B cell (primary cell): ENCODE data around the gene HOXB9. TPM values are rescaled to one million over a fixed set of nuclear protein-coding genes. Genes with fewer than 3 reads are reported as not detected.

Source experiments
- ATAC-seq: fragments of 200-7000 bp; cut with Tn5 transposase; one replicate; pipeline ENCODE4 v1.10.0; 2021; ENCODE audit warnings: low read depth, mild to moderate bottlenecking, moderate number of reproducible peaks, moderate library complexity
- CTCF ChIA-PET: fragments of 350-600 bp; sonication (Branson Sonifier 250); formaldehyde crosslinking; loops from one replicate; lab custom pipeline; 2021; ENCODE audit warnings: antibody characterized with exemption, inconsistent platforms; lab: Charles Lee
- POLR2A ChIA-PET: fragments of 350-600 bp; sonication (Branson Sonifier 250); formaldehyde crosslinking; loops from one replicate; lab custom pipeline; 2021; ENCODE audit warnings: antibody characterized with exemption; lab: Charles Lee
- DNase-seq: peaks from one replicate; pipeline ENCODE4 v3.0.0; 2013
- H2AFZ ChIP-seq: 2 replicates; pipeline ENCODE4 v1.6.1; 2012; ENCODE audit warnings: mild to moderate bottlenecking, low read depth, low read length; ENCODE audit not compliant: insufficient read depth, poor library complexity, severe bottlenecking
- H3K27ac ChIP-seq, 2 donors: 1 replicate in 1 of 2; 2 replicates in 1 of 2; pipeline ENCODE4 v1.5.1; 2012 to 2013; ENCODE audit warnings: low read length in 2 of 2, mild to moderate bottlenecking in 2 of 2, moderate library complexity in 1 of 2
- H3K27me3 ChIP-seq, 4 experiments: fragments of 200-600 bp in 1 of 4; sonication (generic) in 1 of 4; replicated peaks in 1 of 4; 1 replicate in 2 of 4; 2 replicates in 2 of 4; pipeline versions ENCODE4 v1.6.1 to v1.7.0; 2013 to 2016; ENCODE audit warnings: low read length in 3 of 4, mild to moderate bottlenecking in 2 of 4, mixed read lengths in 1 of 4, moderate library complexity in 1 of 4; ENCODE audit not compliant: insufficient read depth in 4 of 4, control insufficient read depth in 3 of 4; ENCODE audit errors: control extremely low read depth in 1 of 4
- H3K36me3 ChIP-seq, 2 experiments: replicated peaks in 1 of 2; 1 replicate in 1 of 2; 2 replicates in 1 of 2; pipeline versions ENCODE4 v1.6.1 to v1.7.1; 2013; ENCODE audit warnings: low read length in 1 of 2; ENCODE audit not compliant: insufficient read depth in 2 of 2, control insufficient read depth in 1 of 2; ENCODE audit errors: control extremely low read depth in 1 of 2, extremely low read depth in 1 of 2
- H3K4me1 ChIP-seq, 2 donors: fragments of 200-600 bp in 1 of 2; sonication (generic) in 1 of 2; 1 replicate in 1 of 2; 2 replicates in 1 of 2; pipeline versions ENCODE4 v1.5.1 to v1.6.1; 2013 to 2017; ENCODE audit warnings: low read length in 2 of 2; ENCODE audit not compliant: control insufficient read depth in 2 of 2, insufficient read depth in 2 of 2
- H3K4me2 ChIP-seq: replicated peaks from 2 replicates; pipeline ENCODE3; 2012; ENCODE audit warnings: mild to moderate bottlenecking, low read depth, low read length; ENCODE audit not compliant: poor library complexity, severe bottlenecking
- H3K4me3 ChIP-seq, 5 experiments: fragments of 200-600 bp in 1 of 5; sonication (generic) in 1 of 5; 1 replicate in 3 of 5; 2 replicates in 2 of 5; pipeline versions ENCODE4 v1.5.1 to v1.7.0; 2011 to 2016; ENCODE audit warnings: low read length in 4 of 5, mild to moderate bottlenecking in 4 of 5, low read depth in 2 of 5, control low read depth in 1 of 5, moderate library complexity in 1 of 5; ENCODE audit not compliant: insufficient read depth in 1 of 5; ENCODE audit errors: control extremely low read depth in 1 of 5, extremely low read depth in 1 of 5
- H3K79me2 ChIP-seq: fragments of 200-600 bp; sonication (generic); one replicate; pipeline ENCODE4 v1.6.0; 2016; ENCODE audit warnings: low read length; ENCODE audit not compliant: control insufficient read depth, insufficient read depth
- H3K9ac ChIP-seq: fragments of 200-600 bp; sonication (generic); 2 replicates; pipeline ENCODE4 v1.6.1; 2017; ENCODE audit warnings: mild to moderate bottlenecking, low read length, moderate library complexity
- H3K9me3 ChIP-seq, 3 donors: one replicate each; pipeline versions ENCODE4 v1.6.1 to v1.7.1; 2013; ENCODE audit warnings: low read length in 2 of 3; ENCODE audit not compliant: control insufficient read depth in 2 of 3, insufficient read depth in 1 of 3; ENCODE audit errors: control extremely low read depth in 1 of 3
- H4K20me1 ChIP-seq: 2 replicates; pipeline ENCODE4 v1.6.0; 2012; ENCODE audit warnings: mild to moderate bottlenecking, low read length; ENCODE audit not compliant: insufficient read depth, control insufficient read depth, poor library complexity, severe bottlenecking
- H3K27ac Mint-ChIP-seq: one replicate; pipeline ENCODE4 v1.8.0; 2021; ENCODE audit warnings: mixed read lengths
- H3K27me3 Mint-ChIP-seq: one replicate; pipeline ENCODE4 v1.8.0; 2021; ENCODE audit warnings: mixed read lengths
- H3K4me1 Mint-ChIP-seq: one replicate; pipeline ENCODE4 v1.8.0; 2021; ENCODE audit warnings: mixed read lengths
- H3K4me3 Mint-ChIP-seq: one replicate; pipeline ENCODE4 v1.8.0; 2021; ENCODE audit warnings: mixed read lengths
- H3K9me3 Mint-ChIP-seq: one replicate; pipeline ENCODE4 v1.8.0; 2022; ENCODE audit warnings: mixed read lengths; ENCODE audit not compliant: insufficient read depth
- EZH2 ChIP-seq: IDR thresholded peaks from 2 replicates; pipeline ENCODE4 v1.6.1; 2012; ENCODE audit warnings: borderline replicate concordance, low read depth, mild to moderate bottlenecking, moderate library complexity, low read length; ENCODE audit not compliant: insufficient read depth, poor library complexity, severe bottlenecking
- WGBS: methylation state at CpG from one replicate; pipeline ENCODE4 v1.1.5; 2013; ENCODE audit warnings: missing lambda C conversion rate; ENCODE audit not compliant: insufficient coverage; 5-methylcytosine and 5-hydroxymethylcytosine counted together
- intact Hi-C: fragments of 100-400 bp; cut with micrococcal nuclease; formaldehyde crosslinking; loops from one replicate; pipeline ENCODE4 v1.10.0; 2022
- polyA plus RNA-seq: library from polyadenylated mRNA; depleted of rRNA; stranded (reverse); fragments of >200 nt; gene quantifications from 2 replicates; pipeline ENCODE4 v1.2.3, GENCODE V29; 2012
- total RNA-seq, 2 donors: library from RNA; stranded (reverse); fragments of 120-200 nt in 1 of 2; gene quantifications; 1 replicate in 1 of 2; 2 replicates in 1 of 2; pipeline versions ENCODE4 v1.2.3 to v1.2.4, GENCODE V29; 2013 to 2022
- TF ChIP-seq, protein P1 (sequence below): fragments of 200-600 bp; IDR thresholded peaks from one replicate; pipeline ENCODE4 v1.8.0; 2022; ENCODE audit warnings: antibody characterized with exemption, mild to moderate bottlenecking

HOXB9 gene
- total and polyA plus RNA-seq, 2 donors (not counting 1 experiment from before 2014, with no cell fraction given): 0.07 TPM; not detected in 1

DNA sequence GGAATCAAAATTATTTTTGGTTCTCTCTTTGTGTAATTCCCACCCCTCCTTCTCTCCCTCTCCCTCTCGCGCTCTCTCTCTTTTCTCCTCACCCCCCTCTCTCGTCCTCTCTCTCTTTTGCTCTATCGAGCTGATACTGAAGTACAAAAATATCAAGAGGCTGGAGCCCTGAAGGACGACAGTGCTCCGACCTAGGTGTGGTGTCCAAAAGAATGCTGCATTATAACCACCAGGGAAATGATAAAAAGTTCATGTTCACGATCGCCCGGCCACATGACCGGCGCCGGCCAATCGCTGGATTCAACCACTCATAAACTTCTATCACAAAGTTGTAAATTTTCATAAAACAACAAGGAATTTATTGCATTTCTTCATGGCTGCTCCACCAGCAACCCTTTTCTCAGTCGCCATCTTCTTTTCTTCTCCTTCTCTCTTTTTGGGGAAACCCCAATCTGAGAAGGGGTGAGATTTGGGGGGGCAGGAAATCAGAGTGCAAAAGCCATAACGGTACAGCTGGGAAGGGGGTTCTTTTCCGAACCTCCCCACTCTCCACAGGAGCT is 21.3 kb downstream of the HOXB9 start, which contains the start of gene HOXB6:
Gene HOXB6 (minus strand): TSS at position 217 of the 560 bp plus-strand sequence. CDS start 6,836 bp downstream, outside the sequence.
- H4K20me1 ChIP-seq: no peaks in the 10 kb centered on the region
- no peak for TF ChIP-seq EZH2
- TF ChIP-seq, protein P1, sequence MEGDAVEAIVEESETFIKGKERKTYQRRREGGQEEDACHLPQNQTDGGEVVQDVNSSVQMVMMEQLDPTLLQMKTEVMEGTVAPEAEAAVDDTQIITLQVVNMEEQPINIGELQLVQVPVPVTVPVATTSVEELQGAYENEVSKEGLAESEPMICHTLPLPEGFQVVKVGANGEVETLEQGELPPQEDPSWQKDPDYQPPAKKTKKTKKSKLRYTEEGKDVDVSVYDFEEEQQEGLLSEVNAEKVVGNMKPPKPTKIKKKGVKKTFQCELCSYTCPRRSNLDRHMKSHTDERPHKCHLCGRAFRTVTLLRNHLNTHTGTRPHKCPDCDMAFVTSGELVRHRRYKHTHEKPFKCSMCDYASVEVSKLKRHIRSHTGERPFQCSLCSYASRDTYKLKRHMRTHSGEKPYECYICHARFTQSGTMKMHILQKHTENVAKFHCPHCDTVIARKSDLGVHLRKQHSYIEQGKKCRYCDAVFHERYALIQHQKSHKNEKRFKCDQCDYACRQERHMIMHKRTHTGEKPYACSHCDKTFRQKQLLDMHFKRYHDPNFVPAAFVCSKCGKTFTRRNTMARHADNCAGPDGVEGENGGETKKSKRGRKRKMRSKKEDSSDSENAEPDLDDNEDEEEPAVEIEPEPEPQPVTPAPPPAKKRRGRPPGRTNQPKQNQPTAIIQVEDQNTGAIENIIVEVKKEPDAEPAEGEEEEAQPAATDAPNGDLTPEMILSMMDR: no peak
- Mint-ChIP-seq H3K27me3 (peaks cover 70% of the 10 kb centered on the region), H3K27ac (no peak within 1 kb of the TSS), H3K4me1 (peaks cover 7% of the 10 kb centered on the region), H3K4me3 (no peak within 1 kb of the TSS), H3K9me3 (no peaks in the 10 kb centered on the region)
- H3K36me3 ChIP-seq: no peaks in the 10 kb centered on the region
- ChIA-PET POLR2A (no interaction called here), CTCF (no interaction called here)
- no peak within 1 kb of the TSS for H2AFZ ChIP-seq
- no peaks in the 10 kb centered on the region for H3K79me2 ChIP-seq
- intact Hi-C loops: no loop called here
- peaks cover 2 to 89% (median 69%) of the 10 kb centered on the region in 4 experiments for H3K27me3 ChIP-seq
- H3K4me2 ChIP-seq: no peak within 1 kb of the TSS
- 61% methylated on average over 10 of the region's 16 CpGs for WGBS
- H3K4me3 ChIP-seq: no peak within 1 kb of the TSS
- H3K27ac ChIP-seq: no peak within 1 kb of the TSS
- peaks cover 14 to 16% of the 10 kb centered on the region in 2 donors for H3K4me1 ChIP-seq
- H3K9me3 ChIP-seq: peaks cover 0 to 26% (median 0%) of the 10 kb centered on the region in 3 donors
- no peak for ATAC-seq
- no peak within 1 kb of the TSS for H3K9ac ChIP-seq
- no peak for DNase-seq
